Breast epithelium (tissue), 3 donors: ENCODE measurements around the gene SLC7A5.

Experiments used
- POLR2A ChIP-seq: fragments of 450-650 bp; IDR thresholded peaks from one replicate; pipeline ENCODE4 v1.6.1; 2016; ENCODE audit warnings: antibody characterized with exemption, mild to moderate bottlenecking, moderate library complexity
- POLR2AphosphoS5 ChIP-seq, 3 donors: sonication (generic); formaldehyde crosslinking; IDR thresholded peaks; one replicate each; pipeline ENCODE4 v1.6.1; 2017; ENCODE audit warnings: antibody characterized with exemption in 3 of 3
- TF ChIP-seq, protein P1 (sequence below), 3 donors: fragments of 450-650 bp; IDR thresholded peaks; one replicate each; pipeline ENCODE4 v1.5.1; 2016 to 2017; ENCODE audit warnings: antibody characterized with exemption in 3 of 3, mild to moderate bottlenecking in 3 of 3, moderate library complexity in 3 of 3

GRCh38 chr16:87880117-87880696, 10.9 kb upstream of the SLC7A5 start:
- TF ChIP-seq POLR2AphosphoS5 (IDR thresholded peaks at IDR 0.05), result no peak
- TF ChIP-seq, protein P1, sequence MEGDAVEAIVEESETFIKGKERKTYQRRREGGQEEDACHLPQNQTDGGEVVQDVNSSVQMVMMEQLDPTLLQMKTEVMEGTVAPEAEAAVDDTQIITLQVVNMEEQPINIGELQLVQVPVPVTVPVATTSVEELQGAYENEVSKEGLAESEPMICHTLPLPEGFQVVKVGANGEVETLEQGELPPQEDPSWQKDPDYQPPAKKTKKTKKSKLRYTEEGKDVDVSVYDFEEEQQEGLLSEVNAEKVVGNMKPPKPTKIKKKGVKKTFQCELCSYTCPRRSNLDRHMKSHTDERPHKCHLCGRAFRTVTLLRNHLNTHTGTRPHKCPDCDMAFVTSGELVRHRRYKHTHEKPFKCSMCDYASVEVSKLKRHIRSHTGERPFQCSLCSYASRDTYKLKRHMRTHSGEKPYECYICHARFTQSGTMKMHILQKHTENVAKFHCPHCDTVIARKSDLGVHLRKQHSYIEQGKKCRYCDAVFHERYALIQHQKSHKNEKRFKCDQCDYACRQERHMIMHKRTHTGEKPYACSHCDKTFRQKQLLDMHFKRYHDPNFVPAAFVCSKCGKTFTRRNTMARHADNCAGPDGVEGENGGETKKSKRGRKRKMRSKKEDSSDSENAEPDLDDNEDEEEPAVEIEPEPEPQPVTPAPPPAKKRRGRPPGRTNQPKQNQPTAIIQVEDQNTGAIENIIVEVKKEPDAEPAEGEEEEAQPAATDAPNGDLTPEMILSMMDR (IDR thresholded peaks at IDR 0.05), result no peak
- no peak for TF ChIP-seq POLR2A
